ENCODE data around the gene AGK.

- TF ChIP-seq YY1 (IDR thresholded peaks at IDR 0.05; ENCODE audit: insufficient read depth, insufficient read length): no peak
- no peak for TF ChIP-seq ZNF274 (IDR thresholded peaks at IDR 0.05; ENCODE audit: low read depth, low read length)
Observed at GRCh38 chr7:141511676-141512396, 39.4 kb upstream of the AGK start.
